ENCODE results near the gene RABGEF1. TPM values are rescaled to one million over a fixed set of nuclear protein-coding genes. Genes with fewer than 3 reads are reported as not detected.
"Not testable (repeated sequence)": the region's sequence is repeated elsewhere in the genome, so short reads cannot be mapped to it uniquely, and the experiment has no call there.

Gene RABGEF1
- total and polyA plus RNA-seq, 4 donors: 5.2 to 14.0 (median 7.7) TPM

DNA sequence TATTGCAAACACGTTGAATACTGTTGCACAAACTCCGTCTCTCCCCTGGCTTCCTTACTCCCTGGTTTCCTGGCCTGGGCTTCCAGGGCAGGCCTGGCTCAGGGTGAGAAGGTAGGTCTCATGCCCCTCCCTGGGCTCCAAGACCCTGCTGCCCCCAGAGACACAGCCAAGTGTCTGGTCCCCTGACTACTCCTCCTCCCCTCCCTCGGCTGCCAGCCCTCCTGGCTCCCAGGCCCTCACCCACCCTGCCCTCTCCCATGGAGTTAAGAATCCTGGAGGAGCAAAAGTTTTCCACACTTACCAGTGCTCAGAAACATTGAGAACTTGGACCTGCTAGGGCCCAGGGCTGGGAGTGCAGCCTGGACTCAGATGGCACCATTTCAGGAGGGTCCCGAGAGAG is 47.2 kb upstream of the RABGEF1 start:
- no peak for DNase-seq (ENCODE audit: low spot score)
- TF ChIP-seq TAF1 (conservative IDR thresholded peaks at IDR 0.05) (no peak), JUND (IDR thresholded peaks at IDR 0.05) (no peak)
- TF ChIP-seq, protein P1, sequence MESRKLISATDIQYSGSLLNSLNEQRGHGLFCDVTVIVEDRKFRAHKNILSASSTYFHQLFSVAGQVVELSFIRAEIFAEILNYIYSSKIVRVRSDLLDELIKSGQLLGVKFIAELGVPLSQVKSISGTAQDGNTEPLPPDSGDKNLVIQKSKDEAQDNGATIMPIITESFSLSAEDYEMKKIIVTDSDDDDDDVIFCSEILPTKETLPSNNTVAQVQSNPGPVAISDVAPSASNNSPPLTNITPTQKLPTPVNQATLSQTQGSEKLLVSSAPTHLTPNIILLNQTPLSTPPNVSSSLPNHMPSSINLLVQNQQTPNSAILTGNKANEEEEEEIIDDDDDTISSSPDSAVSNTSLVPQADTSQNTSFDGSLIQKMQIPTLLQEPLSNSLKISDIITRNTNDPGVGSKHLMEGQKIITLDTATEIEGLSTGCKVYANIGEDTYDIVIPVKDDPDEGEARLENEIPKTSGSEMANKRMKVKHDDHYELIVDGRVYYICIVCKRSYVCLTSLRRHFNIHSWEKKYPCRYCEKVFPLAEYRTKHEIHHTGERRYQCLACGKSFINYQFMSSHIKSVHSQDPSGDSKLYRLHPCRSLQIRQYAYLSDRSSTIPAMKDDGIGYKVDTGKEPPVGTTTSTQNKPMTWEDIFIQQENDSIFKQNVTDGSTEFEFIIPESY (IDR thresholded peaks at IDR 0.05): no peak
- no peaks in the 10 kb centered on the region for H3K4me1 ChIP-seq (ENCODE audit: control insufficient read depth in 4 of 4, insufficient read depth in 4 of 4, low read length in 3 of 4)
- H3K9me3 ChIP-seq (ENCODE audit: control insufficient read depth in 4 of 4, low read length in 3 of 4): no peaks in the 10 kb centered on the region
- H3K27me3 ChIP-seq (ENCODE audit: control insufficient read depth in 4 of 4, insufficient read depth in 4 of 4, low read length in 3 of 4): no peaks in the 10 kb centered on the region
- WGBS: 87% methylated on average over 4 of the region's 4 CpGs
- no peaks in the 10 kb centered on the region for H3K36me3 ChIP-seq (ENCODE audit: control insufficient read depth in 4 of 4, insufficient read depth in 3 of 4, low read depth in 1 of 4, low read length in 3 of 4)
- H3K4me3 ChIP-seq (ENCODE audit: low read depth in 1 of 3, low read length in 3 of 3): no peak overlapping the region
- H3K27ac ChIP-seq (ENCODE audit: low read depth in 1 of 2, low read length in 2 of 2): no peak overlapping the region
- H3K9ac ChIP-seq (ENCODE audit: low read depth in 1 of 2, low read length in 2 of 2): no peak overlapping the region

DNA sequence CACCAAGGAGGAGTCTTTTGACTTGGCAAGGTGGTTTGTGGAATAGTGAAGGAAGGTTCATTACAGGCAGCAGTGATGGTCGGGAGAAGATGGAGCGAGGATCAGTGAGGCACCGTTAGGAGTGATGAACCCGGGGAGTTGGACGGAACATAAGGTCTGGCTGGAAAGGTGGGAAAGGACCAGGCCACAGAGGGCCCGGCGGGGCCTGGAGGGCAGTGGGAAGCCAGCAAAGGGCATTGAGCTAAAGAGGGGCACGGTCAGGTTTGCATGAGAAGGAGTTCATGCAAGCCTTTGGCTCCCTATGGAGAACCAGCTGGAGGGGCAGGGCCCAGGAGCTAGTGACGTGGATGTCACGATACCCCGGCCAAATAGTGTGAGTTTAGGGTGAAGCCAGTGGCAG is 46.2 kb upstream of the RABGEF1 start:
- Histone ChIP-seq H3K4me1 (ENCODE audit: control insufficient read depth in 4 of 4, insufficient read depth in 4 of 4, low read length in 3 of 4) (no peaks in the 10 kb centered on the region), H3K4me3 (ENCODE audit: low read depth in 1 of 3, low read length in 3 of 3) (no peak overlapping the region), H3K9me3 (ENCODE audit: control insufficient read depth in 4 of 4, low read length in 3 of 4) (no peaks in the 10 kb centered on the region), H3K27ac (ENCODE audit: low read depth in 1 of 2, low read length in 2 of 2) (no peak overlapping the region), H3K9ac (ENCODE audit: low read depth in 1 of 2, low read length in 2 of 2) (no peak overlapping the region), H3K27me3 (ENCODE audit: control insufficient read depth in 4 of 4, insufficient read depth in 4 of 4, low read length in 3 of 4) (no peaks in the 10 kb centered on the region), H3K36me3 (ENCODE audit: control insufficient read depth in 4 of 4, insufficient read depth in 3 of 4, low read depth in 1 of 4, low read length in 3 of 4) (no peaks in the 10 kb centered on the region)
- 96% methylated on average over 11 of the region's 11 CpGs for WGBS
- TF ChIP-seq RXRA (IDR thresholded peaks at IDR 0.05) (no peak), YY1 (IDR thresholded peaks at IDR 0.05) (no peak), SP1 (IDR thresholded peaks at IDR 0.05) (no peak), EGR1 (IDR thresholded peaks at IDR 0.05; ENCODE audit: low read depth in 2 of 2) (no peak), JUND (IDR thresholded peaks at IDR 0.05) (no peak)
- TF ChIP-seq, protein P2, sequence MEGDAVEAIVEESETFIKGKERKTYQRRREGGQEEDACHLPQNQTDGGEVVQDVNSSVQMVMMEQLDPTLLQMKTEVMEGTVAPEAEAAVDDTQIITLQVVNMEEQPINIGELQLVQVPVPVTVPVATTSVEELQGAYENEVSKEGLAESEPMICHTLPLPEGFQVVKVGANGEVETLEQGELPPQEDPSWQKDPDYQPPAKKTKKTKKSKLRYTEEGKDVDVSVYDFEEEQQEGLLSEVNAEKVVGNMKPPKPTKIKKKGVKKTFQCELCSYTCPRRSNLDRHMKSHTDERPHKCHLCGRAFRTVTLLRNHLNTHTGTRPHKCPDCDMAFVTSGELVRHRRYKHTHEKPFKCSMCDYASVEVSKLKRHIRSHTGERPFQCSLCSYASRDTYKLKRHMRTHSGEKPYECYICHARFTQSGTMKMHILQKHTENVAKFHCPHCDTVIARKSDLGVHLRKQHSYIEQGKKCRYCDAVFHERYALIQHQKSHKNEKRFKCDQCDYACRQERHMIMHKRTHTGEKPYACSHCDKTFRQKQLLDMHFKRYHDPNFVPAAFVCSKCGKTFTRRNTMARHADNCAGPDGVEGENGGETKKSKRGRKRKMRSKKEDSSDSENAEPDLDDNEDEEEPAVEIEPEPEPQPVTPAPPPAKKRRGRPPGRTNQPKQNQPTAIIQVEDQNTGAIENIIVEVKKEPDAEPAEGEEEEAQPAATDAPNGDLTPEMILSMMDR (IDR thresholded peaks at IDR 0.05; ENCODE audit: low read depth, low read length, missing input control): no peak
- TF ChIP-seq, protein P1 (IDR thresholded peaks at IDR 0.05): no peak
- no peak for DNase-seq (ENCODE audit: low spot score)

DNA sequence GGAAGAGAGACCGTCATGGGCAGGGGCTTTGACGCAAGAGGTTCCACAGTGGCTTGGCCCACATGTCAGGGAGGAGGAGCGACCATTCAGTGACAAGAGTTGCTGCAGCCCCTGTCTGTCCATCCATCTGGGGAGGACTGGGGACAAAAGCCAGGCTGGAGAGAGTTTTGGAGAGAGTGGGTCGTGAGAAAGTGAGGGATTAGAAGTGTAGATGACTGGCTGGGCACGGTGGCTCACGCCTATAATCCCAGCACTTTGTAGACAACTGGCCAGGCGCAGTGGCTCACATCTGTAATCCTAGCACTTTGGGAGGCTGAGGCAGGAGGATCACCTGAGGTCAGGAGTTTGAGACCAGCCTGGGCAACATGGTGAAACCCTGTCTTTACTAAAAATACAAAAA is 45.1 kb upstream of the RABGEF1 start:
- H3K9me3 ChIP-seq (ENCODE audit: control insufficient read depth in 4 of 4, low read length in 3 of 4); H3K4me1 ChIP-seq (ENCODE audit: control insufficient read depth in 4 of 4, insufficient read depth in 4 of 4, low read length in 3 of 4); H3K36me3 ChIP-seq (ENCODE audit: control insufficient read depth in 4 of 4, insufficient read depth in 3 of 4, low read depth in 1 of 4, low read length in 3 of 4); H3K9ac ChIP-seq (ENCODE audit: low read depth in 1 of 2, low read length in 2 of 2); H3K27ac ChIP-seq (ENCODE audit: low read depth in 1 of 2, low read length in 2 of 2); H3K27me3 ChIP-seq (ENCODE audit: control insufficient read depth in 4 of 4, insufficient read depth in 4 of 4, low read length in 3 of 4); DNase-seq (ENCODE audit: low spot score); H3K4me3 ChIP-seq (ENCODE audit: low read depth in 1 of 3, low read length in 3 of 3): not testable (repeated sequence)
- 96% methylated on average over 7 of the region's 7 CpGs for WGBS

DNA sequence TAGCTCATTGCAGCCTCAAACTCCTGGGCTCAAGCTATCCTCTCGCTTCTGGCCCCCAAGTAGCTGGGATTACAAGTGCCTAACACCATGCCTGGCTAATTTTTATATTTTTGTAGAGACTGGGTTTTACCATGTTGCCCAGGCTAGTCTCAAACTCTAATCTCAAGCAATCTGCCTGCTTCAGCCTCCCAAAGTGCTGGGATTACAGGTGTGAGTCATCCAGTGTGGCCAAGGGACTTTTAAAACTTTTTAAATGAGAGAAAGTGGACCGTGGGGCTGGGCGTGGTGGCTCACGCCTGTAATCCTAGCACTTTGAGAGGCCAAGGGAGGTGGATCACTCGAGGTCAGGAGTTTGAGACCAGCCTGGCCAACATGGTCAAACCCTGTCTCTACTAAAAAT is 44.4 kb upstream of the RABGEF1 start:
- H3K27me3 ChIP-seq (ENCODE audit: control insufficient read depth in 4 of 4, insufficient read depth in 4 of 4, low read length in 3 of 4); H3K27ac ChIP-seq (ENCODE audit: low read depth in 1 of 2, low read length in 2 of 2); H3K9ac ChIP-seq (ENCODE audit: low read depth in 1 of 2, low read length in 2 of 2); DNase-seq (ENCODE audit: low spot score); H3K36me3 ChIP-seq (ENCODE audit: control insufficient read depth in 4 of 4, insufficient read depth in 3 of 4, low read depth in 1 of 4, low read length in 3 of 4); H3K9me3 ChIP-seq (ENCODE audit: control insufficient read depth in 4 of 4, low read length in 3 of 4); H3K4me3 ChIP-seq (ENCODE audit: low read depth in 1 of 3, low read length in 3 of 3); H3K4me1 ChIP-seq (ENCODE audit: control insufficient read depth in 4 of 4, insufficient read depth in 4 of 4, low read length in 3 of 4): not testable (repeated sequence)
- WGBS: 92% methylated on average over 5 of the region's 5 CpGs
